GM06990 (cell line): ENCODE results near the gene HOXD4.

ENCODE experiments used
- DNase-seq: peaks from one replicate; pipeline ENCODE4 v3.0.0-alpha.2; 2011; ENCODE audit not compliant: insufficient read length; ENCODE audit errors: extremely low read depth
- H3K27me3 ChIP-seq: replicated peaks from 2 replicates; pipeline ENCODE4 v1.6.0; 2011; ENCODE audit warnings: low read length; ENCODE audit not compliant: control insufficient read depth, insufficient read depth
- H3K36me3 ChIP-seq: 2 replicates; pipeline ENCODE4 v1.5.1; 2011; ENCODE audit warnings: low read length; ENCODE audit not compliant: control insufficient read depth, insufficient read depth
- H3K4me3 ChIP-seq: replicated peaks from 2 replicates; pipeline ENCODE4 v1.5.1; 2011; ENCODE audit warnings: low read depth, mild to moderate bottlenecking, control low read depth, low read length
- TF ChIP-seq, protein P1 (sequence below): IDR thresholded peaks from 2 replicates; pipeline ENCODE4 v1.5.1; 2011; ENCODE audit warnings: low read length, control low read depth, mild to moderate bottlenecking, inconsistent platforms; ENCODE audit not compliant: insufficient read depth, poor library complexity, severe bottlenecking

HOXD4 gene

DNA sequence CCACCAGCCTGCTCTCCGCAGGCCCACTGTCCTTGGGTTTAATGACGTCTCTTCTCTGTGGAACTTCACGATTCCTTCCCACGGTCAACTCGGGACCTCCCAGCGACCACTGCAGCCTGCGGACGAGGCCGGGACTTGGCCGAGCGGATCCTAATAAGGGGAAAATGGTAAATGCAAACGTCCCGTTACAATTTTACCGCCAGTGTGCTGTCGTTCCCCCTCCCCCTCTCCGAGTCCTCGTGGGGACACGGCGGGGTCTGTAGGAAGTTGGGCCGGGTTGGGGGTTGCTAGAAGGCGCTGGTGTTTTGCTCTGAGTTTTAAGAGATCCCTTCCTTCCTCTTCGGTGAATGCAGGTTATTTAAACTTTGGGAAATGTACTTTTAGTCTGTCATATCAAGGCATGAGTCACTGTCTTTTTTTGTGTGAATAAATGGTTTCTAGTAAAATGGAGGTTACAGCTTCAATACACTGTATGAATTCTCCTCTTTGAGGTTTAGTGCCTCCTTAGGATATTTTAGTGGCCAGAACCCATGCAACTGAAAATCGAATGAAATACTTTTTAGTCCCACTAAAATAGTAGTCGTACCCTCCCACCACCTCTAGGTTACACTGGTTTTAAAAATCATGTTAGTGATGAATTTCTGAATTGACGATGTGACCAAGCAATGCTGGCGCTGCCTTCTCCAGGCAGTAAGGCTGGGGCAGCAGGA, 42.0 kb upstream of the HOXD4 start:
- no peaks in the 10 kb centered on the region for H3K36me3 ChIP-seq
- DNase-seq: no peak
- H3K4me3 ChIP-seq: no peak overlapping the region
- H3K27me3 ChIP-seq: peaks cover 3% of the 10 kb centered on the region
- TF ChIP-seq, protein P1, sequence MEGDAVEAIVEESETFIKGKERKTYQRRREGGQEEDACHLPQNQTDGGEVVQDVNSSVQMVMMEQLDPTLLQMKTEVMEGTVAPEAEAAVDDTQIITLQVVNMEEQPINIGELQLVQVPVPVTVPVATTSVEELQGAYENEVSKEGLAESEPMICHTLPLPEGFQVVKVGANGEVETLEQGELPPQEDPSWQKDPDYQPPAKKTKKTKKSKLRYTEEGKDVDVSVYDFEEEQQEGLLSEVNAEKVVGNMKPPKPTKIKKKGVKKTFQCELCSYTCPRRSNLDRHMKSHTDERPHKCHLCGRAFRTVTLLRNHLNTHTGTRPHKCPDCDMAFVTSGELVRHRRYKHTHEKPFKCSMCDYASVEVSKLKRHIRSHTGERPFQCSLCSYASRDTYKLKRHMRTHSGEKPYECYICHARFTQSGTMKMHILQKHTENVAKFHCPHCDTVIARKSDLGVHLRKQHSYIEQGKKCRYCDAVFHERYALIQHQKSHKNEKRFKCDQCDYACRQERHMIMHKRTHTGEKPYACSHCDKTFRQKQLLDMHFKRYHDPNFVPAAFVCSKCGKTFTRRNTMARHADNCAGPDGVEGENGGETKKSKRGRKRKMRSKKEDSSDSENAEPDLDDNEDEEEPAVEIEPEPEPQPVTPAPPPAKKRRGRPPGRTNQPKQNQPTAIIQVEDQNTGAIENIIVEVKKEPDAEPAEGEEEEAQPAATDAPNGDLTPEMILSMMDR: no peak

DNA sequence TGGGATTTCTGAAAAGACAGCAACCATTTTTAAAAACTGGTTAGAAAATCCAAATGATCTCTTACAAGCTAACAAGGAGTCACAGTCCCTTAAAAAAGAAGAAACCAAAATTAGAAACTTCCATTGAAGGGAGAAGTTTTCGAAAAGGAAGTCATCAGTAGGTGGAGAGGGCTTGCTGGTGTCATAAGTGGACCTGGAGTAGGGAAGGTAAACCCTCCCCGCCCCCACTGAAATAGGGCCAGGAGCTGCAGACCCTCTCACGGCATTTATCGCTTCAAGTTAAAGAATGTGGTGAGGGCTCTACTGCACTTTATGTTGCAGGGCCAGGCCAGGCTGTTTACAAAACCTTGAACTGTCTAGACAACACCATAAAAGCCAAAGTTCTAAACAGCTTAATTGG, 41.4 kb upstream of the HOXD4 start:
- H3K36me3 ChIP-seq: no peaks in the 10 kb centered on the region
- H3K27me3 ChIP-seq: peaks cover 3% of the 10 kb centered on the region
- H3K4me3 ChIP-seq: no peak overlapping the region
- DNase-seq: no peak
- TF ChIP-seq, protein P1: no peak

DNA sequence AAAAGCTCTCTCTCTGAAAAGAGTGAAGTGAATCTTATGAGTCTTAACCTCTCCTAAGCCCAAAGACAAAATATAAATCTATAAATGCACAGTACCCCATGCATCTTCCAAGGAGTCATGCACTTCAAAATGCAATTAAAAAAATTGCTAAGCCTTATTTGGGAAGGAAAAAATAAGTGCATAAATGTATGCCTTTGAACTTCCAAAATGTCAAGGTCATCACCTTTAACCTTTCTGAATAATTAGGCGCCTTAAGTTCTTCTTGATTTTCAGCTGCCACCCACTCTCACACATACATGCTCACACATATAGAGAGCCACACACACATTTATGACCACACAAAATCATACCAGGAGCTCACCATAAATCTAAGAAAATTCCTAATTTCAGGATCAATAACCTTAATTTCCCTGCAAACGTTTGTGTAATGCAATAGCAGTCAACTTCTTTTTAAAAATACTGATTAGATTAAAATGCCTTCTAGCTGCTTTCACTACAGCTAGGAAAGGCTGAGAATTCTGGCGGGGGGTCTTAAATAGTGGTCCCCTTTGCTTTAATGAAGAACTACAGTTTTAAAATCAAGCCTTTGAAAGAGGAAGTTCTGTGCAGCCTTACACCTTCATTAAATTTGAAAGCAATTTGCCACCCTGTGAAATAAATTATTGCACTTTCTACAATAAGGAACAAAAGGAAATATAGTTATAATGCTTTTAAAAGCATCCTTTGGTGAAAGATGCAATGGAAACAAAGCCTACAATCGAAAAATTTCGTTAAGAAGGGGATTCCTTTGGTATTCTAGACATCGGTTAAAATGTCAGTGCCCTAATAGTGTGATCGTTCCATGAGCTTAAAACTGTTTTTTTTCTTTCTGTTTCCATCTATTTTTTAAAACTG, 40.7 kb upstream of the HOXD4 start:
- no peak overlapping the region for H3K4me3 ChIP-seq
- TF ChIP-seq, protein P1: no peak
- H3K36me3 ChIP-seq: no peaks in the 10 kb centered on the region
- H3K27me3 ChIP-seq: peaks cover 3% of the 10 kb centered on the region
- DNase-seq: no peak

DNA sequence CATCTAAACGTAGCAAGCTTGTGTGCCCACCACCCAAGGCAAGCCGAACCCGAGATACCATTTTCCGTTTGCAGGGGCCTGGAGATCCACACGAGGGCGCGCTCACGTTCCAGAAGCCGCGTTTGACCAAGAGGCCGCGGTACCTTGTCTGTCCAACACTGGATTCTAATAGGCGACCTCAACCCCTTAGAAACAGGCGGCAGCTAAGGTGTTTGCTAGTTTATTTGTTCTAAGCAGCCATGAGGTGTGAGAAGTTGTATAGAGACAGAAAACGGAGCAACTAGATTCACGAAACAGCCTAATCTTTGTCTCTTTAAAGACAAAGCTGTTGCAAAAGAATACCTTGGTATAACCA, 40.1 kb upstream of the HOXD4 start:
- DNase-seq: no peak
- H3K27me3 ChIP-seq: peaks cover 3% of the 10 kb centered on the region
- TF ChIP-seq, protein P1: peak; percentile 81
- no peaks in the 10 kb centered on the region for H3K36me3 ChIP-seq
- H3K4me3 ChIP-seq: no peak overlapping the region

DNA sequence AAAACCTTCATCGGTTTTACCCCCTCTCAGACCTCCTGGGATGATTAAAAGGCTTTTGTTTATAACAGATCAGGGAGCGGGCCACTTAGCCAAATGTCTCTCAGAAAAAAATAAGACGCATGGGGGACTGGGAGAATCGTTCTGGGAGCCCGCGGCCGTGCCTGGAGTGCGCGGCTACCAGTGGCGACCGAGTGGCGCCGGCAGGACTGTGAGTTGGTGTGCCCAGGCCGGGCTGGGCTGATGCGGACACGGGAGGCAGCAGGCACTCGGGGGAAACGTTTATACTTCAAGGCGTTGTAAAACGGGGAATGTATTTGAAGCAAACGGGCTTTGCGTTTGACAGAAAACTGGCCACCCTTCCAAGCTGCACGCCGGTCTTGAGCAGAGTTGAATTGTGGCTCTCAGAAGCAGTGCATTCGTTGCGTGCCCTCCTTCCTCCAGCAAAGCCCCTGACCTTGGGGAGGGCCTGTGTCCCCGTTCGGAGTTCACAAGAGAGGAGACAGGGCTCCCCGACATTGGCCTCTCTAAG, 39.4 kb upstream of the HOXD4 start:
- no peak for DNase-seq
- Histone ChIP-seq H3K27me3 (peaks cover 4% of the 10 kb centered on the region), H3K4me3 (no peak overlapping the region), H3K36me3 (no peaks in the 10 kb centered on the region)
- TF ChIP-seq, protein P1: no peak
